ENCODE results near the gene PLCXD3.
"Not testable (repeated sequence)": the region's sequence is repeated elsewhere in the genome, so short reads cannot be mapped to it uniquely, and the experiment has no call there.

The PLCXD3 gene

GRCh38 chr5:41482715-41483114 lies 27.7 kb downstream of the PLCXD3 start:
- no peak for DNase-seq

- no peak for DNase-seq
These were observed 28.2 kb downstream of the PLCXD3 start for GRCh38 chr5:41482173-41482572.

GRCh38 chr5:41471571-41472208 lies 38.7 kb downstream of the PLCXD3 start:
- DNase-seq, result not testable (repeated sequence)

GRCh38 chr5:41465493-41466171 lies 44.8 kb downstream of the PLCXD3 start:
- no peak for DNase-seq

GRCh38 chr5:41459557-41459956 lies 50.8 kb downstream of the PLCXD3 start:
- DNase-seq, result no peak

- no peak for DNase-seq
These were observed 53.3 kb downstream of the PLCXD3 start for GRCh38 chr5:41457094-41457493.

- DNase-seq, result no peak
These were observed 57.9 kb downstream of the PLCXD3 start for GRCh38 chr5:41452506-41452905.

- no peak for DNase-seq
These were observed 62.5 kb downstream of the PLCXD3 start for GRCh38 chr5:41447650-41448510.

- DNase-seq, result no peak
These were observed 64.4 kb downstream of the PLCXD3 start for GRCh38 chr5:41445937-41446563.

GRCh38 chr5:41435276-41435675 lies 75.1 kb downstream of the PLCXD3 start:
- no peak for DNase-seq

GRCh38 chr5:41433552-41434181 lies 76.7 kb downstream of the PLCXD3 start:
- DNase-seq, result no peak

- DNase-seq, result no peak
These were observed 77.7 kb downstream of the PLCXD3 start for GRCh38 chr5:41432481-41433253.

- DNase-seq, result no peak
These were observed 82.9 kb downstream of the PLCXD3 start for GRCh38 chr5:41427505-41427904.

- no peak for DNase-seq
These were observed 84.7 kb downstream of the PLCXD3 start for GRCh38 chr5:41425736-41426135.

- DNase-seq, result no peak
These were observed 89.8 kb downstream of the PLCXD3 start for GRCh38 chr5:41420492-41421067.

GRCh38 chr5:41418220-41419031 lies 92.0 kb downstream of the PLCXD3 start:
- DNase-seq, result no peak

- no peak for DNase-seq
These were observed 94.1 kb downstream of the PLCXD3 start for GRCh38 chr5:41416336-41416735.

- DNase-seq, result no peak
These were observed 95.2 kb downstream of the PLCXD3 start for GRCh38 chr5:41415242-41415641.

- no peak for DNase-seq
These were observed 95.8 kb downstream of the PLCXD3 start for GRCh38 chr5:41414598-41414997.

- DNase-seq, result no peak
These were observed 97.3 kb downstream of the PLCXD3 start for GRCh38 chr5:41413074-41413473.

- no peak for DNase-seq
These were observed 97.9 kb downstream of the PLCXD3 start for GRCh38 chr5:41412496-41412895.

Measured in activated effector memory CD4-positive, alpha-beta T cell treated with anti-CD3 and anti-CD28 coated beads, Interleukin-2, amount 50 U/mL, for 16 hours (primary cell).